Measurements from ENCODE around the gene RNU4-1.

GRCh38 chr12:120301962-120302815 lies 9.2 kb upstream of the RNU4-1 start, which contains the start of gene SIRT4:
- TF ChIP-seq, protein P1, sequence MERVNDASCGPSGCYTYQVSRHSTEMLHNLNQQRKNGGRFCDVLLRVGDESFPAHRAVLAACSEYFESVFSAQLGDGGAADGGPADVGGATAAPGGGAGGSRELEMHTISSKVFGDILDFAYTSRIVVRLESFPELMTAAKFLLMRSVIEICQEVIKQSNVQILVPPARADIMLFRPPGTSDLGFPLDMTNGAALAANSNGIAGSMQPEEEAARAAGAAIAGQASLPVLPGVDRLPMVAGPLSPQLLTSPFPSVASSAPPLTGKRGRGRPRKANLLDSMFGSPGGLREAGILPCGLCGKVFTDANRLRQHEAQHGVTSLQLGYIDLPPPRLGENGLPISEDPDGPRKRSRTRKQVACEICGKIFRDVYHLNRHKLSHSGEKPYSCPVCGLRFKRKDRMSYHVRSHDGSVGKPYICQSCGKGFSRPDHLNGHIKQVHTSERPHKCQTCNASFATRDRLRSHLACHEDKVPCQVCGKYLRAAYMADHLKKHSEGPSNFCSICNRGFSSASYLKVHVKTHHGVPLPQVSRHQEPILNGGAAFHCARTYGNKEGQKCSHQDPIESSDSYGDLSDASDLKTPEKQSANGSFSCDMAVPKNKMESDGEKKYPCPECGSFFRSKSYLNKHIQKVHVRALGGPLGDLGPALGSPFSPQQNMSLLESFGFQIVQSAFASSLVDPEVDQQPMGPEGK (CRISPR knock-in tag; IDR thresholded peaks at IDR 0.05; ENCODE audit: borderline replicate concordance): no peak
- TF ChIP-seq ZFP3 (CRISPR knock-in tag; IDR thresholded peaks at IDR 0.05) (no peak), ARNTL (CRISPR knock-in tag; IDR thresholded peaks at IDR 0.05; ENCODE audit: borderline replicate concordance, low read depth) (no peak), RARB (CRISPR knock-in tag; IDR thresholded peaks at IDR 0.05) (no peak), ZNF565 (CRISPR knock-in tag; conservative IDR thresholded peaks at IDR 0.05; ENCODE audit: low read depth) (no peak), TSHZ2 (CRISPR knock-in tag; IDR thresholded peaks at IDR 0.05) (no peak), ZNF8 (CRISPR knock-in tag; IDR thresholded peaks at IDR 0.05) (no peak), TCF4 (CRISPR knock-in tag; IDR thresholded peaks at IDR 0.05; ENCODE audit: borderline replicate concordance) (peak; percentile 84; the same call in 1 of the 2 replicates), SNAI2 (CRISPR knock-in tag; IDR thresholded peaks at IDR 0.05) (no peak), CREB5 (CRISPR knock-in tag; IDR thresholded peaks at IDR 0.05; ENCODE audit: low read depth) (no peak)
- TF ChIP-seq, protein P2, sequence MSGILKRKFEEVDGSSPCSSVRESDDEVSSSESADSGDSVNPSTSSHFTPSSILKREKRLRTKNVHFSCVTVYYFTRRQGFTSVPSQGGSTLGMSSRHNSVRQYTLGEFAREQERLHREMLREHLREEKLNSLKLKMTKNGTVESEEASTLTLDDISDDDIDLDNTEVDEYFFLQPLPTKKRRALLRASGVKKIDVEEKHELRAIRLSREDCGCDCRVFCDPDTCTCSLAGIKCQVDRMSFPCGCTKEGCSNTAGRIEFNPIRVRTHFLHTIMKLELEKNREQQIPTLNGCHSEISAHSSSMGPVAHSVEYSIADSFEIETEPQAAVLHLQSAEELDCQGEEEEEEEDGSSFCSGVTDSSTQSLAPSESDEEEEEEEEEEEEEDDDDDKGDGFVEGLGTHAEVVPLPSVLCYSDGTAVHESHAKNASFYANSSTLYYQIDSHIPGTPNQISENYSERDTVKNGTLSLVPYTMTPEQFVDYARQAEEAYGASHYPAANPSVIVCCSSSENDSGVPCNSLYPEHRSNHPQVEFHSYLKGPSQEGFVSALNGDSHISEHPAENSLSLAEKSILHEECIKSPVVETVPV (CRISPR knock-in tag; IDR thresholded peaks at IDR 0.05): no peak

All from SK-N-SH treated with all-trans-retinoic acid at 6 μM for 48 hours (cell line).